ENCODE measurements around the gene ANKMY1. TPM values are rescaled to one million over a fixed set of nuclear protein-coding genes. Genes with fewer than 3 reads are reported as not detected.

The ANKMY1 gene
- total and polyA plus RNA-seq, 11 donors, result 2.4 to 11.7 (median 5.5) TPM

DNA sequence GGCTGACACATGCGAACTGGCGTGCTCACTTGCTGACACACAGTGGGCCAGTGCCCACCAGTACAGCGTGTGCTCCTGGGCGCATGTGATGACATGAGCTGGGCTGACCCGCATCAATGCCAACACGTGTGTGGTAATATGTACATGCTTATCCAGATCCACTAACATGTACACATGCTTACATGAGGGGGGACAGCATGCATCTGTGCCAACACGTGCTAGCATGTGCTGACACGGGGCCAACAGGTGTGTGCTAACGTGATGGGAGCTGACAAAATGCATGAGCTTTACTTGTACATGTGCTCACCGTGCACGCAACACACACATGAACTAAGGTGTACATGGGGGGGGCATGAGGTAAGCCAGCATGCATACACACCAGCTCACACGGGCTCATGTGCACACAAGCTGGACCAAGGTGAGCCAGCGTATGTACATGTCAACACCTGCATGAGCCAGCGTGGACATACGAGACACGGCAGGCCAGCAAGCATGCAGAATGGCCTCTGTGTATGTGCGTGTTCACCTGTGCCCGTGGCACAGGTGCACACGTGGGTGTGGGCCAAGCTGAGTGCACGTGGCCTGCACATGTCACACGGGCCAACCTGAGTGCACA lies 93.8 kb downstream of the ANKMY1 start:
- peak in 4 of 5 donors; percentile 3 to 44 (median 16) for DNase-seq
- TF ChIP-seq, protein P1, sequence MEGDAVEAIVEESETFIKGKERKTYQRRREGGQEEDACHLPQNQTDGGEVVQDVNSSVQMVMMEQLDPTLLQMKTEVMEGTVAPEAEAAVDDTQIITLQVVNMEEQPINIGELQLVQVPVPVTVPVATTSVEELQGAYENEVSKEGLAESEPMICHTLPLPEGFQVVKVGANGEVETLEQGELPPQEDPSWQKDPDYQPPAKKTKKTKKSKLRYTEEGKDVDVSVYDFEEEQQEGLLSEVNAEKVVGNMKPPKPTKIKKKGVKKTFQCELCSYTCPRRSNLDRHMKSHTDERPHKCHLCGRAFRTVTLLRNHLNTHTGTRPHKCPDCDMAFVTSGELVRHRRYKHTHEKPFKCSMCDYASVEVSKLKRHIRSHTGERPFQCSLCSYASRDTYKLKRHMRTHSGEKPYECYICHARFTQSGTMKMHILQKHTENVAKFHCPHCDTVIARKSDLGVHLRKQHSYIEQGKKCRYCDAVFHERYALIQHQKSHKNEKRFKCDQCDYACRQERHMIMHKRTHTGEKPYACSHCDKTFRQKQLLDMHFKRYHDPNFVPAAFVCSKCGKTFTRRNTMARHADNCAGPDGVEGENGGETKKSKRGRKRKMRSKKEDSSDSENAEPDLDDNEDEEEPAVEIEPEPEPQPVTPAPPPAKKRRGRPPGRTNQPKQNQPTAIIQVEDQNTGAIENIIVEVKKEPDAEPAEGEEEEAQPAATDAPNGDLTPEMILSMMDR (IDR thresholded peaks at IDR 0.05), result no peak
- TF ChIP-seq POLR2A (IDR thresholded peaks at IDR 0.05), result no peak
- no peaks in the 10 kb centered on the region for H3K27me3 ChIP-seq
- peaks cover 0 to 32% (median 6%) of the 10 kb centered on the region in 9 donors for H3K36me3 ChIP-seq
- H3K9me3 ChIP-seq, result no peaks in the 10 kb centered on the region
- H3K4me1 ChIP-seq, result peaks cover 0 to 22% (median 7%) of the 10 kb centered on the region in 12 donors
- no peak overlapping the region for H3K4me3 ChIP-seq
- WGBS, 4 donors, result 95 to 97% (median 96%) methylated on average over 12 to 21 of the region's 21 CpGs
- no peak overlapping the region for H3K27ac ChIP-seq
- ATAC-seq, result no peak
- intact Hi-C loops (cut with DNase I), result no loop called here

DNA sequence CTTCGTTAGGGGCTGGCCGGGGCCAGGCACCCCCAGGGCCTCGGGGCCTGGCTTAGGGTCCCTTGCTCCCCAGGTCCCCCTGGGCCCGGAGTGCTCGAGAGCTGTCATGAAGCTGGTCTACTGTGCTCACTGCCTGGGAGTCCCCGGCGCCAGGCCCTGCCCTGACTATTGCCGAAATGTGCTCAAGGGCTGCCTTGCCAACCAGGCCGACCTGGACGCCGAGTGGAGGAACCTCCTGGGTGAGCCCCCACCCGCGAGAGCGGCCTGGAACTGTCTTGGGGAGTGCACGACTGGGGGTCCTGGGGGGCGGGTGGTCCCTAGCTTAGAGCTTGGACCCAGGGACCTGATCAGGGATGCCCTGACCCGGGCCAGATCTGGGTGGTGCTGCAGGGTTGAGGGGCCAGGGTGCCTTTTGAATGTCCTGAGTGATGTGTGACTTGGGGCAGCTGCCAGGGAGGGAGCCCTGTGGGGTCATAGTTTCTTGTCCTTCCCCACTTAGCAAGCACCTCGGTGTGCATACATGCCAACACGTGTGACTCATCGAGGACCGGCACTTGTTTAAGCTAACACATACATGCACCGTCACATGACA lies 94.4 kb downstream of the ANKMY1 start:
- DNase-seq (peak; percentile 6 to 67 (median 27)), ATAC-seq (no peak)
- H3K4me1 ChIP-seq, result peaks cover 0 to 27% (median 7%) of the 10 kb centered on the region in 12 donors
- intact Hi-C loops (cut with DNase I), result no loop called here
- WGBS, 4 donors, result 87 to 93% (median 90%) methylated on average over 15 to 22 of the region's 22 CpGs
- H3K27ac ChIP-seq, result no peak overlapping the region
- TF ChIP-seq POLR2A (IDR thresholded peaks at IDR 0.05), result no peak
- TF ChIP-seq, protein P1 (IDR thresholded peaks at IDR 0.05), result no peak
- peaks cover 0 to 32% (median 6%) of the 10 kb centered on the region in 9 donors for H3K36me3 ChIP-seq
- no peaks in the 10 kb centered on the region for H3K27me3 ChIP-seq
- no peaks in the 10 kb centered on the region for H3K9me3 ChIP-seq
- H3K4me3 ChIP-seq, result no peak overlapping the region

DNA sequence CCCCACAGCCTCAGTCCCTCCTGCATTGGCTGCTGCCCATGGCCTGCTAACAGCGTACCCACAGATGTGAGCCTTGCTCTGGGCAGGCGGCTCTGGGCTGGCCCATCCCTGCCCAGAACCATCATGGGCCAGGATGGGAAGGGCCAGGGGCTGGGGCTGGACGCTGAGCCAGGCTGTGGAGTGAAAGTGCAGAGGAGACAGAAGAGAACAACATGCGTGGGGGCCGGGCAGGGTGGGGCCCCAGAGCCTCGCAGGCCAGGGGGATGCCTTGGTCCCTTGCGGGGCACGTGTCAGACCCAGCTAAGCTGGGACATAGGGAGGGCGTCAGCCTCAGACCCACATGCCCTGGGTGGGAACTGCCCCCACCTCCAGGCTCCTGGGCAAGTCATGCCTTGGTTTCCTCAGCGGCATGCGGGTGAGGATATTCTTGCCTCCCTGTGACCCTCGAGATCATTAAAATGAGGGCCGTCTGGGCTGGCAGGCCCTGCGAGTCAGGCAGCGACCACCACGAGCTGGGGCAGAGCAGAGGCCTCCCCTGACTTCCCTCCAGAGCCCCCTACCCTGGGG lies 95.0 kb downstream of the ANKMY1 start:
- DNase-seq (peak in 3 of 5 donors; percentile 3 to 32 (median 14)), ATAC-seq (no peak)
- Histone ChIP-seq H3K4me3 (no peak overlapping the region), H3K4me1 (peaks cover 0 to 33% (median 7%) of the 10 kb centered on the region in 12 donors), H3K9me3 (no peaks in the 10 kb centered on the region), H3K36me3 (peaks cover 0 to 32% (median 6%) of the 10 kb centered on the region in 9 donors), H3K27me3 (no peaks in the 10 kb centered on the region), H3K27ac (no peak overlapping the region)
- TF ChIP-seq, protein P1 (IDR thresholded peaks at IDR 0.05), result no peak
- TF ChIP-seq POLR2A (IDR thresholded peaks at IDR 0.05), result no peak
- intact Hi-C loops (cut with DNase I), result no loop called here
- 84 to 91% (median 86%) methylated on average over 15 to 16 of the region's 16 CpGs for WGBS, 4 donors

DNA sequence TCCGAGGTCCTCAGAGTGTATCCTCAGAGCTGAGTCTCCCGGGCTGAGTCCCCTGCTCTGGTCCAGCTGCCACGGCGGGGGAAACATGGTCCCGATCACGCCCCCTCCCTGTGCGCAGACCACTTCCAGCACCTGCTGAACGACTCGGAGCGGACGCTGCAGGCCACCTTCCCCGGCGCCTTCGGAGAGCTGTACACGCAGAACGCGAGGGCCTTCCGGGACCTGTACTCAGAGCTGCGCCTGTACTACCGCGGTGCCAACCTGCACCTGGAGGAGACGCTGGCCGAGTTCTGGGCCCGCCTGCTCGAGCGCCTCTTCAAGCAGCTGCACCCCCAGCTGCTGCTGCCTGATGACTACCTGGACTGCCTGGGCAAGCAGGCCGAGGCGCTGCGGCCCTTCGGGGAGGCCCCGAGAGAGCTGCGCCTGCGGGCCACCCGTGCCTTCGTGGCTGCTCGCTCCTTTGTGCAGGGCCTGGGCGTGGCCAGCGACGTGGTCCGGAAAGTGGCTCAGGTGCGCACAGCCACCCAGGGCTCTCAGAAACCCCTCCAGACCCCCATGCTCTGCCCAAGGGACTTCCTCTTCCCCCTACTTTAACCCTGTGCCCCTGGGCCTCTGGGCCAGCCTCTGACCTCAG lies 95.6 kb downstream of the ANKMY1 start:
- no peak for TF ChIP-seq POLR2A (IDR thresholded peaks at IDR 0.05)
- TF ChIP-seq, protein P1 (IDR thresholded peaks at IDR 0.05), result no peak
- DNase-seq, result peak; percentile 5 to 42 (median 19)
- ATAC-seq, result no peak

More for the DNA sequence above, 95.6 kb downstream of the ANKMY1 start:
- no peak overlapping the region for H3K27ac ChIP-seq
- H3K4me3 ChIP-seq, result no peak overlapping the region
- H3K4me1 ChIP-seq, result peaks cover 0 to 39% (median 7%) of the 10 kb centered on the region in 12 donors
- 92 to 100% (median 93%) methylated on average over 2 to 41 of the region's 41 CpGs for WGBS, 4 donors
- no peaks in the 10 kb centered on the region for H3K9me3 ChIP-seq
- intact Hi-C loops (cut with DNase I), result no loop called here
- H3K36me3 ChIP-seq, result peaks cover 0 to 32% (median 6%) of the 10 kb centered on the region in 9 donors
- no peaks in the 10 kb centered on the region for H3K27me3 ChIP-seq
